Measurements from ENCODE around the gene TBC1D10A. TPM values are rescaled to one million over a fixed set of nuclear protein-coding genes. Genes with fewer than 3 reads are reported as not detected.

The TBC1D10A gene
- polyA plus RNA-seq, 1 of the 3 experiments (the other 2 are of a cell fraction): 15.3 TPM

- Histone ChIP-seq H3K4me3 (ENCODE audit: low read depth in 2 of 2, low read length in 1 of 2) (no peak overlapping the region), H3K4me2 (no peak overlapping the region), H3K27me3 (ENCODE audit: insufficient read depth) (no peaks in the 10 kb centered on the region), H2AFZ (ENCODE audit: low read depth) (no peak overlapping the region), H3K27ac (ENCODE audit: low read depth in 2 of 2, low read length in 1 of 2) (no peak overlapping the region), H3K4me1 (ENCODE audit: control insufficient read depth in 1 of 2, insufficient read depth in 2 of 2, low read depth in 1 of 2, low read length in 1 of 2) (no peaks in the 10 kb centered on the region; a peak in 1 of 4 replicates), H3K9me3 (no peaks in the 10 kb centered on the region), H4K20me1 (ENCODE audit: insufficient read depth) (0 out of 2 replicates have a peak, but pooled peaks cover 6% of the 10 kb centered on the region), H3K9ac (no peak overlapping the region), H3K36me3 (replicated peaks in 1 of 2; ENCODE audit: control insufficient read depth in 1 of 2, insufficient read depth in 2 of 2, low read length in 1 of 2) (peaks cover 0 to 33% of the 10 kb centered on the region in 2 experiments), H3K79me2 (ENCODE audit: insufficient read depth) (peaks cover 2% of the 10 kb centered on the region; the same call in 1 of the 2 replicates), H3F3A (replicated peaks; ENCODE audit: insufficient read depth) (no peaks in the 10 kb centered on the region), H3K9me2 (no peaks in the 10 kb centered on the region)
- ChIA-PET CTCF (interaction anchor here (1.3 kb wide), 1 partner anchor 11 kb away, joined by 5 read pairs; no protein-coding TSS in a partner anchor), POLR2A (no interaction called here)
- TF ChIP-seq REST (IDR thresholded peaks at IDR 0.05; ENCODE audit: low read depth, low read length) (no peak), CTCF (IDR thresholded peaks at IDR 0.05) (no peak), YY1 (IDR thresholded peaks at IDR 0.05; ENCODE audit: low read depth) (no peak), FOXJ3 (CRISPR knock-in tag; IDR thresholded peaks at IDR 0.05) (no peak), TEAD4 (IDR thresholded peaks at IDR 0.05; ENCODE audit: borderline replicate concordance, insufficient read depth) (no peak), IRF3 (IDR thresholded peaks at IDR 0.05; ENCODE audit: low read depth, low read length) (no peak)
- TF ChIP-seq, protein P1, sequence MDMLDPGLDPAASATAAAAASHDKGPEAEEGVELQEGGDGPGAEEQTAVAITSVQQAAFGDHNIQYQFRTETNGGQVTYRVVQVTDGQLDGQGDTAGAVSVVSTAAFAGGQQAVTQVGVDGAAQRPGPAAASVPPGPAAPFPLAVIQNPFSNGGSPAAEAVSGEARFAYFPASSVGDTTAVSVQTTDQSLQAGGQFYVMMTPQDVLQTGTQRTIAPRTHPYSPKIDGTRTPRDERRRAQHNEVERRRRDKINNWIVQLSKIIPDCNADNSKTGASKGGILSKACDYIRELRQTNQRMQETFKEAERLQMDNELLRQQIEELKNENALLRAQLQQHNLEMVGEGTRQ (IDR thresholded peaks at IDR 0.05; ENCODE audit: borderline replicate concordance, low read depth, low read length): no peak
- DNase-seq: no peak
- 96% methylated on average over 13 of the region's 13 CpGs for WGBS (ENCODE audit: low lambda C conversion rate)
These were observed 27.4 kb downstream of the TBC1D10A start for GRCh38 chr22:30299322-30299721.
